Bronchial epithelial cell (primary cell): ENCODE data around the gene CCRL2. TPM values are rescaled to one million over a fixed set of nuclear protein-coding genes. Genes with fewer than 3 reads are reported as not detected.

ENCODE experiments used
- DNase-seq: peaks from one replicate; pipeline ENCODE4 v3.0.0-alpha.2; 2010; ENCODE audit warnings: low read depth
- FAIRE-seq: peaks from 2 replicates; lab custom pipeline; 2011; peaks lifted over from hg19 to GRCh38; lab: Jason Lieb, UNC
- H3K27me3 ChIP-seq: 2 replicates; pipeline ENCODE4 v1.5.1; 2011; ENCODE audit warnings: low read length; ENCODE audit not compliant: control insufficient read depth, insufficient read depth
- H3K36me3 ChIP-seq: 2 replicates; pipeline ENCODE4 v1.5.1; 2011; ENCODE audit warnings: low read length; ENCODE audit not compliant: control insufficient read depth, insufficient read depth
- H3K4me3 ChIP-seq: 2 replicates; pipeline ENCODE4 v1.5.1; 2011; ENCODE audit warnings: mild to moderate bottlenecking, low read depth, low read length, control low read depth
- CTCF ChIP-seq: IDR thresholded peaks from 2 replicates; pipeline ENCODE4 v1.5.1; 2011; ENCODE audit warnings: mild to moderate bottlenecking, moderate library complexity, low read length, control low read depth, inconsistent platforms; ENCODE audit not compliant: insufficient read depth, severe bottlenecking
- total RNA-seq: library from RNA; depleted of rRNA; stranded (reverse); fragments of >200 nt; gene quantifications from 2 replicates; pipeline ENCODE4 v1.2.1, GENCODE V29; 2014

CCRL2 gene
- total RNA-seq, 1 donor from 2014 or later = 0.26 TPM

GRCh38 chr3:46416125-46416810 lies 9.2 kb downstream of the CCRL2 start:
- TF ChIP-seq CTCF = no peak
- DNase-seq = no peak
- Histone ChIP-seq H3K4me3 (no peak overlapping the region), H3K36me3 (no peaks in the 10 kb centered on the region), H3K27me3 (no peaks in the 10 kb centered on the region)
- FAIRE-seq = no peak

GRCh38 chr3:46416811-46417510 lies 9.9 kb downstream of the CCRL2 start:
- FAIRE-seq (no peak), DNase-seq (no peak)
- Histone ChIP-seq H3K27me3 (no peaks in the 10 kb centered on the region), H3K4me3 (no peak overlapping the region), H3K36me3 (no peaks in the 10 kb centered on the region)
- TF ChIP-seq CTCF = no peak

- DNase-seq = no peak
- no peak for TF ChIP-seq CTCF
- Histone ChIP-seq H3K4me3 (no peak overlapping the region), H3K27me3 (no peaks in the 10 kb centered on the region), H3K36me3 (no peaks in the 10 kb centered on the region)
- peak; percentile 82 for FAIRE-seq
Observed at GRCh38 chr3:46417841-46418611, 11.0 kb downstream of the CCRL2 start.

GRCh38 chr3:46419816-46420215 lies 12.8 kb downstream of the CCRL2 start:
- TF ChIP-seq CTCF = no peak
- FAIRE-seq (peak; percentile 13), DNase-seq (no peak)
- H3K36me3 ChIP-seq = no peaks in the 10 kb centered on the region
- H3K27me3 ChIP-seq = no peaks in the 10 kb centered on the region
- no peak overlapping the region for H3K4me3 ChIP-seq

- Histone ChIP-seq H3K4me3 (no peak overlapping the region), H3K27me3 (no peaks in the 10 kb centered on the region), H3K36me3 (no peaks in the 10 kb centered on the region)
- DNase-seq = no peak
- no peak for FAIRE-seq
- no peak for TF ChIP-seq CTCF
Observed at GRCh38 chr3:46420931-46421330, 13.9 kb downstream of the CCRL2 start.
